HG02610 (cell line): ENCODE measurements around the gene SEPTIN12.
"Not testable (repeated sequence)": the region's sequence is repeated elsewhere in the genome, so short reads cannot be mapped to it uniquely, and the experiment has no call there.

ENCODE experiments used
- ATAC-seq: cut with Tn5 transposase; IDR thresholded peaks from one replicate; pipeline ENCODE4 v1.9.1; 2021; ENCODE audit warnings: mild to moderate bottlenecking, moderate library complexity; ENCODE audit not compliant: unreplicated experiment

The SEPTIN12 gene

DNA sequence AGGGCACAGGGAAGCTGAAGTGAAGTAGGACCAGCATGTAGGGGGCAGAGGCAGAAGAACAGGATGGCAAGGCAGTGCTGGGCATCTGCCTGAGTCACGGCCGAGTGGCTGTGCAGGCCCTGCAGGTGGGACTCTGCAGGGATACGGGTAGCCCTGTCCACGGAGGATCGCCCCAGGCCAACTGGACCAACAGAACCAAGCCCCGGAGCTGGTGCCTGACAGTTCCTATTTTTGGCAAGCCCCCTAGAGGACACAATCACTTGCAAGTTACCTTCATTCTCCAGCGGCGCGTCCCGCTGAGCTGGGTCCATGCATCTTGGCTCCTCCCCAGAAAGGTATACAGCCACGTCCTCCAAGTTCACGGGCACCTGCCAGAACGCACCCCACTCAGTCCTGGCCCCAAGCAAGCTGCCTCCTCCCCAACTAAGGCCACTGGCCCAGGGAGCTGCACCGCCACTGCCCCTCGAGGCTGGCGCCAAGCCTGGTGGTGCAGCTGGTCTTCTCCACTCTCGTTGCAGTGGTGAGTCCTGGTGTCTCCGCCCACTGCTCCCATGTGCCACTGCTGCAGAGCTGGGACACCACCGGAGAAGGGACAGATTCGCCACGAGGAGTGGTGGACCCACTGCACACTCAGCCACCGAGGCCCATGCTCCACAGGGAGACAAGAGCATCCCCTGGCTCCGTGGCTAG lies 27.8 kb downstream of the SEPTIN12 start:
- no peak for ATAC-seq

DNA sequence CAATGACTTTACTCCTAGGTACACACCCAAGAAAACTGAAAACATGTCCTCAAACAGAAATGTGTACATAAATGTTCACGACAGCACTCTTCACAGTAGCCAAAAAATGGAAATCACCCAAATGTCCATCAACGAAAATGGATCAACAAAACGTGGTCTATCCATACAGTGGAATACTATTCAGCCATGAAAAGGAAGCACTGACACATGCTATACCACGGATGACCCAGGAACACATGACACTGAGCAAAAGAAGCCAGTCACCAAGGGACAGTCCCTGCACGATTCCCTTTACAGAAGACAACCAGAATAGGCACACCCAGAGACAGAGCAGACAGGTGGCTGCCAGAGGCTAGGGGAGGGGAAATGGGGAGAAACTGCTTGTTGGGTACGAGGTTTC lies 32.5 kb downstream of the SEPTIN12 start:
- no peak for ATAC-seq

DNA sequence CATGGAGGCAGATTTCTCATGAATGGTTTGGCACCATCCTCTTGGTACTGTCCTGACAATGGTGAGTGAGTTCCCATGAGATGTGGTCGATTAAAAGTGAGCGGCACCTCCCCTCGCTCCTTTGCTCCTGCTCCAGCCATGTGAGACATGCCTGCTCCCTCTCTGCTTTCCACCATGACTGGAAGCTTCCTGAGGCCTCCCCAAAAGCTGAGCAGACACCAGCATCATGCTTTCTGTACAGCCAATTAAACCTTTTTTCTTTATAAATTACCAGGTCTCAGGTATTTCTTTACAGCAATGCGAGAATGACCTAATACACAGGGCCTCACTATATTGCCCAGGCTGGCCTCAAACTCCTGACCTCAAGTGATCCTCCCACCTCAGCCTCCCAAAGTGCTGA lies 33.3 kb downstream of the SEPTIN12 start:
- ATAC-seq = no peak

DNA sequence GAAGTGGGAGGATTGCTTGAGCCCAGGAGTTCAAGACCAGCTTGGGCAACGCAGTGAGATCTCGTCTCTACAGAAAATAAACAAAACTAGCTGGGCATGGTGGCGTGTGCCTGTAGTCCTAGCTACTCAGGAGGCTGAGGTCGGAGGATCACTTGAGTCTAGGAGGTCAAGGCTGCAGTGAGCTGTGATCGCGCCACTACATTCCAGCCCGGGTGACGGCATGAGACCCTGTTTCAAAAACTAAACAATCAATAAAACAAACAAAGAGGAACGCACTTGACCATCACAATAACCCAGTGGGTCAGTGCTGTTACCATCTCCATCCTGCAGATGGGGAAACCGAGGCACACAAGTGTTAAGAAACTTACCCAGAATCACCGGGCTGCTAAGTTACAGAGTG lies 34.9 kb downstream of the SEPTIN12 start:
- ATAC-seq = no peak

DNA sequence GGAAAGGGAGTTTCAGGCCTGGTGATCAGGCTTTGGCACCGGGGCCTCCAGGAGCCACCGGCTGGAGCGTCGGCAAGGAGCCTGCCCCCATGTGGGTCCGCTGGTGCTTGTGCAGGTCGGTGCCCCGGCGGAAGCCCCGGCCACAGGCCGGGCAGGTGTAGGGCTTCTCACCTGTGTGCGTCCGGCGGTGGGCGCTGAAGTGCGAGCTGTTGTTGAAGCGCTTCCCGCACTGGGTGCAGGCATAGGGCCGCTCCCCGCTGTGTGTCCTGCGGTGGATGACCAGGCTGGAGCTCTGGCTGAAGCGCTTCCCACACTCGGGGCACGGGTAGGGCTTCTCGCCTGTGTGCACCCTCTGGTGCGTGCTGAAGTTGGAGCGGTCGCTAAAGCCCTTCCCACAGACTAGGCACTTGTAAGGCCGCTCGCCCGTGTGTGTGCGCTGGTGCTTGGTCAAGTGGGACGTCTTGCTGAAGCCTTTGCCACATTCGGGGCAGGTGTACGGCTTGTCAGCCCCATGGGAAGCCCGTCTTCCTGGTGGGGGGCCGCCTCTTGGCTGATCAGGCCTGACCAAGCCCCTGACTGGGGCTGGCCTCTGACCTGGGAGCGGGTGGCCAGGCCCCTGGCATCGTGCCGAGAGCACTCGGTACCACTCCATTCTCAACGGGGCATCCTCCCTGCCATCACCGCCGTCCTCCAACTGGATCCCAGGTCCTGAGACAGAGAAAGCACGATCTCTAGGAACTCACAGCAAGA lies 35.6 kb downstream of the SEPTIN12 start:
- no peak for ATAC-seq

DNA sequence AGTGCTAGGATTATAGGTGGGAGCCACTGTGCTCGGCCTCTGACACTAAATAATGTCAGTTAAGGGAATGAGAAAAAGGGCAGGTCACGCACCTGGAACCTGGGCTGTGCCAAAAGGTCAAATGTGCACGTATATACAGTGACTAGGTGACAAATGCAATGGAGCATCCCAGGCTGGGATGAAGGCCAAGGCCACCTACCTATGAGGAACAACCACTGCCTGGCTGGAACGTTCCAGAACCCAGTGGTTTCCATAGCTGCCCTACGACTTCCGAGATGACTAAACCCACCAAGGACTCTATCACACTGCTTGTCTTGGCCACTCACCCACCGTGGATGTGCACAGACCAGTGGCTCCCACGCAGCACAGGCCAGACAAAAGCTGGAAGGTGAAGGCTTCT lies 37.2 kb downstream of the SEPTIN12 start:
- ATAC-seq = no peak

DNA sequence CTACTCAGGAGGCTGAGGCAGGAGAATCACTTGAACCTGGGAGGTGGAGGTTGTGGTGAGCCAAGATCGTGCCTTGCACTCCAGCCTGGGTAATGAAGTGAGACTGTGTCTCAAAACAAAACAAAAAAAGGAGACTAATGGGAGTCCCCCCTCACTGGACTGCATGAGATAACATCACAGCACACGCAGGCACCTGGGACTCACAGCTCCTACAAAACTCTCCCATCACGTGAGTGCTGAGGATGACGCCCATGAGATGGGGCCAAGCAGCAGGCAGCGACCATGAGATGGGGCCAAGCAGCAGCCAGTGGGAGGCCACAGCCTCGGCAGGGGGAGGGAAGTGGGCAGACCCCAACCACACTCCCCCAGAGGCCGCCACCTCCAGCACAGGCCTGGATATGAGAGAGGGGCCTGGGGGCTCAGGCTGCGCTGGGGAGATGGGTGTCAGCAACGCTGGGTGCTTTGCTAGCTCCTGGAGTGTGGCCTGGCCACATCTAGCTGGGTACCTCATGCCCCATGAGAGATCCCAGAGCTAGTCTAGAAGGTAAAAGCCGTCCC lies 38.4 kb downstream of the SEPTIN12 start:
- no peak for ATAC-seq

DNA sequence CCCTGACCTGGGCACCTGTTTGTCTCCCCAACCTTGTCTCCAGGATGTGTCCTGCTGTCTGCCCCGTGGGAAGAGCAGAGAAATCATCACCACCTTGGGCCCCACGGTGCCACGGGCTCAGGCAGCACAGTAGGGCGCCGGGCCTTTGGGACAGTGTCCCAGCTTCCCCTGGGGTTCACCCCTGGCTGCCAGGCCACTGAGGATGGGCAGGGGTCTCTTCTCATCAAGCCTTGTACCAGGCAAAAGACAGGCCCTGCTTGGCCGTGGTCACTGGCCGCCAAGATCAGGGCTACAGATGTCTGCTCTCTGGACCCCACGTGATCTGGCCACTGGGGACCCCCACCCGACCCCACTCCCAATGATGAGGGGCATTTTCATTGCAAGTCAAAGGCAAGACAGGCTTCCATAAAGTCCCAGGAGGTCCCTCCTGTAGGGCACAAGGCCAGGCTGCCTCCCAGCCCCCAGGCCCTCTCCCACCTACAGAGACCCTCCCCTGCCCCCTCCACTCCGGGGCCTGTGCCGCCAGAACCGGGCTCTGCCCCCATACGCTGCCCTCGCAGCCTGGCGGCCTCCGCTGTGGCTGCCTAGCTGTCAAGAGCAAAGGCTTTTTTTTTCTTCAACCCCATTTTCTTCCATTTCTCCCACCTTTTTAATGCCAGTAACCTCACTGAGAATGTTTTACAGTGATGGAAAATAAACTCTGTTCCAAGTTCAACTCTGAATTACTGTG lies 39.3 kb downstream of the SEPTIN12 start:
- no peak for ATAC-seq

DNA sequence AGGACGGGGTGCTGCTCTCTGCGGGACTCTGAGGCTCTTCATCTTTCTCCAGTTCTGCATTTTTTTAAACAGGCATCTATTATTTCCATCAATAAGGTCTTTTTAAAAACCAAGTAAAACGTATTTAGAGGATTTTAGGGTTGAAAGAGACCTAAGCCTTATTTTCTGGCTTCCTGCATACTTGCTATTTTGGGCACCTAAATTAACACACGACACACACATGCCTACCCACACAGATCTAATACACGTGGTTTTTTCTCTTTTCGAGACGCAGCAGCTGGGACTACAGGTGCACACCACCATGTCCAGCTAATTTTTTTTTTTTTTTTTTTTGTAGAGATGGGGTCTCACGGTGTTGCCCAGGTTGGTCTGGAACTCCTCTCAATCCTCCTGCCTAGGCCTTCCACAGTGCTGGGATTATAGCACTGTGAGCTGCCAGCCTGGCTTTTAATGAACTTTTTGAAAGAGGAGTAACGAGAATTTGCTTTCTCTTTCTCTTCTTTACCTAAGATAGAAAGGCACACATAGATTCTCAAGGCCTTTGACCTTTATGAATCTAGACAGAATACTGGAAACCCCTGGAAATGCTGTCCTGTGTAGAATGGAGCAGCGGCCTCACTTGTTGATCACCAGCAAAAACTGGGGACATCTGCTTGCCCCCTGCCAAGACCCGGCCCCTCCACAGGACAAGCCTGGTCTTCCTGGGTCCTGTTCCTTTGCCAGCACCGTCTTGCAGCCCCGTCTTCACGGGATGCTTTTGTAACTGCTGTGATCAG lies 40.1 kb downstream of the SEPTIN12 start:
- no peak for ATAC-seq

DNA sequence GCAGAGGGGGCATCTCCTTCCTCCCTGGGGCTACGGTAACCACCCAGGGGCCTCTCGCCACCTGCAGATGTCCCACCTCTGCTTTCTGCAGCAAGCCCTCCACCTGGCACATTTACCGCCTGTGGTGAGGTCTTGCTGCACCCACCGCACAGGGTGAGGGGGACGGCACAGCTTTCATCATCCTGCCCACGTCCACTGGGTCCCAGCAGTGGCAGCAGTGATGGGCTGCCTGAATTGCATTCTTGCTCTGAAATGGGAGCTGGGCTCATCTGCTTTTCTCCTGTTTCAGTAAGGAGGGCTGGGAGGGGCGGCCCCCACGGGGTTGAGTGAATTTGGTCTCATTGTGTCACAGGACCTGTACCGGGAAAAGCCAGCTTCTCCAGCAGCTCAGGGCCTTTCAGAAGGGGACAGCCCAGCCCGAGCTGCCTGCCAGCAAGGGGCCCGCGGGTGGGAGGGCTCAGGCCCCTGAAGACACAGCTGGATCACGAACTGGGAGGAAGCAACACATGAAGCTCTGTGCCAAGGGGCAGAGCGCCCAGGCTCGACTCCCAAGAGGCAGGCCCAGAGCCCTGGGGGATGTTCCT lies 41.1 kb downstream of the SEPTIN12 start:
- ATAC-seq = no peak

DNA sequence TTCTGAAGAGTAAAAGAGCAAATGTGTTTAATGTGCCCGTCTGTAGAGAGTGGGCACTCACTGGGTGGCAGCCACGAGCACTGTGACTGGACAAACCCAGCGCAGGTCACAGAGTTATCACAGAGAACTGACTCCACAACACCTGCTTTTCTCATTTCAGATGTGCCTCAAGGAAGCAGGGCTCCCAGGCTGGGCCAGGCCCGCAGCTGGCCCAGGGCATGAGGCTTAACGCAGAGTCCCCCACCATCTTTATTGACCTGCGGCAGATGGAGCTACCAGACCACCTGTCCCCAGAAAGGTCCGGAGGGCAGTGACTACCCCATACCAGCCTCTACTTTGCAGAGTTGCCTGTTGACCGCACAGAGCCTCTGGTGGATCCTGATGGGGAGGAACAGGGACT lies 41.9 kb downstream of the SEPTIN12 start:
- ATAC-seq = no peak

DNA sequence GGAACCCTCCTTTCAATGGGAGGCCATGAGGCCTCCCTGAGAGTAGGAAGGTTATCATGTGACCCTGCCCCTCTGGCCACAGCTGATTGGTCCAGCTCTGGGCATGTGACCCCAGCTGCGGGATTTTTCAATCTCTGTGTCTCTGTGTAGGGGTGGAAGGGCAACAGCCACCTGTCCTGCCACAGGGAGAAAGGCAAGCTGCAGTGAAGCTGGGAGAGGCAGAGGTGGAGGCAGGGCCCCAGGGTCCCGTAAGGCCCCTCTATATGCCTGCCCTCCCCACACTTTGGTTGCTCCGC lies 42.9 kb downstream of the SEPTIN12 start:
- ATAC-seq = no peak

DNA sequence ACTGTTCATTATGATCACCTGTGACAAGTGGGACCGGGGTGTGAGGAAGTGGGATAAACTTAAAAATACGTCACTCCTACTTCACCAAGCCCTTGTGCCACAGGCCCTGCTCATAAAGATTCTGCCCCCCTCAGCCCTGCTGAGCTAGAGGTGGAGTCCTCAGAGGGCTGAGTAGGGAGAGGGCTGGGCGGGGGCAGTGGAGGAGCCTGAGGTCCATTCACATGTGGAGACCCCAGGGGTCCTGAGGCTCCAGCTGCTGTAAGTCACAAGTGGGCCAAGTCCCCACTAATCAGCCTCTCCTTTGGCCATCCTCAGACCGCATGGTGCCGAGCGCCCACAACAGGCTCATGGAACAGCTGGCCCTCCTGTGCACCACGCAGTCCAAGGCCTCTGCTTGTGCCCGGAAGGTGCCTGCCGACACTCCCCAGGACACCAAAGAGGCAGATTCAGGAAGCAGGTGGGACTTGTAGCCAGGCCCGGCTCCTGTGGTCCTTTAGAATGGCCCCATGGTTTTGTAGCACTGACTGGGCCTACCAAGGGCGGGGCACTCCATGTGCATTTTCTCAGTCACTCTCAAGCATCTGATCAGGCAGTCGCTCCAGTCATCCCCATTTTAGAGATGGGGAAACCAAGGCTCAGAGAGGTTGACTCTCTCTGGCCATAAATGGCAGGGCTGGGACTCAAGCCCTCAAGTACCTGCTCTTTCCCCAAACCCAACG lies 43.4 kb downstream of the SEPTIN12 start:
- no peak for ATAC-seq

DNA sequence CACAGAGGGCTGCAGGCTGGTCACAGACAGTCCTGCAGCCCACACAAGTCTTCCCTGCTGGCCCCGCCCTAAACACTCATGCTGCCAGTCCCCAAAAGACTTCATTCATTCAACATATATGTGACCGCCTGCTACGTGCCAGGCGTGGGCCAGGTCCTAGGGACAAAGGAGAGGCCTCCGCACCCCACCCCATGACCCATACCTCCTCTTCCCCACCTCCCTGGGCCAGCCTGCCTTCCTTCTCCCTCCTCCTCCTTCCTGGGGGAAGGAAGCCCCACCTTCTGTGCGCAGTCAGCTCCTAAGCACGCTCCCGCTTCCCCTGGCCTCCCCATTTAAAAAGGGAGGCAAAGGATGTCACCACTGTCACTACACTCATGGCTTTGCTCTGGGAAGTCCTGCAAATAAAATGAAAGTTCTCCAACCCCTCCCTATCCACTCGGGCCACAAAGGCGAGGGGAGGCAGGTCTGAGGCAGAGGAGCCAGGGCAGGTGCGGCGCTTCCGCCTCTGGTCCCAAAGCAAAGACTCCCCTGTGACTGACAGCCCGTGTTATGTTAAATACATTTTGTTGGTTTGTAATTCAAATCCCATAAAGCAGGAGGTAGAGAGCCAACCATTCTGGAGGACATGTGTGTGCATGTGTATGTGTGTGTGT lies 44.8 kb downstream of the SEPTIN12 start:
- ATAC-seq = no peak

DNA sequence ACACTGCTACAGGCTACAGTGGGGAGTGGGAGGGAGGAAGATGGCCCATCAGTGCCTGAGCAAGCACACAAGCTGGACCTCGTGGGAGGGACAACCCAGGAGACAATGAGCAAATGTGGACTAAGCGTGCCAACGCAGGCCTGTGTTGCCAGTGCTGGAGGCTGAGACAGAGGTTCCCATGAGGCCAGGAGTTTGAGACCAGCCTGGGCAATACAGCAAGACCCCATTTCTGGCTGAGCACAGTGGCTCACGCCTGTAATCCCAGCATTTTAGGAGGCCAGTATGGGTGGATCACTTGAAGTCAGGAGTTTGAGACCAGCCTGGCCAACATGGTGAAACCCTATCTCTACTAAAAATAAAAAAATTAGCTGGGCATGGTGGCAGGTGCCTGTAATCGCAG lies 49.8 kb downstream of the SEPTIN12 start:
- not testable (repeated sequence) for ATAC-seq

DNA sequence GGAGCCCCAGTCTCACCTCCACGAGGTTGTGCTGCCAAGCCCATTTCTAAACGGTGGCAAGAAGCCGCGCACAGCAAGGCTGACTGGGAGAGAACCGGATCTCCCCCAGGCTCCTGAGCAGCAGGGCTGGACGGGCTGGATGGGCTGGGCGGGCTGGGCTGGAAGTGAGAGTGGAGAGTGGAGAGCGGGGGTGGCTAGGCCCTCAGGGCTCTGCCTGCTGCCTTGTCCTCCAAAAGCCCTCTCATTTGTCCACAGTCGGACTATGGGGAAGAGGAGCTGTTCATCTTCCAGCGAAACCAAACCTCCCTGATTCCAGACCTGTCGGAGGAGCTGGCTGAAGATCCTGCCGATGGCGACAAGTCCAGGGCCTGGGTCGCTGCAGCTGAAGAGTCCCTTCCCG lies 50.6 kb downstream of the SEPTIN12 start:
- no peak for ATAC-seq

DNA sequence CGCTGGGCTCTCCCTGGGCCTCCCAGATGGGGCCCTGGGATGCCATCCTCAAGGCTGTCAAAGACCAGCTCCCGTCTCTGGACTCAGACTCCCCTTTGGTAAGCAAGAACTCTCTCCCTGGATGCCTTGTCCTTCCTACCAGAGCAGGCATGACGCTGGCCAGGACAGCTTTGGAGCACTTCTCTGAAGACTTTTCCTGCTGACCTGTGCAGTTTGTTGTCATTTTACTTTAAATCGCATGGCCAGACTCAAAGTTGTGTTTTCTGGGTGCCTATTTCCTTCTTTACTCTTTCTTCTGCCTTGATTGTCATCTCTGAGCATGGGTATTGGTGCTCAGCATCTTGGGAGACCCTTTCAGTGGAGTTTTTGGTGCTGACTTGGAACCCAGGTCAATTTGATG lies 51.6 kb downstream of the SEPTIN12 start:
- no peak for ATAC-seq

DNA sequence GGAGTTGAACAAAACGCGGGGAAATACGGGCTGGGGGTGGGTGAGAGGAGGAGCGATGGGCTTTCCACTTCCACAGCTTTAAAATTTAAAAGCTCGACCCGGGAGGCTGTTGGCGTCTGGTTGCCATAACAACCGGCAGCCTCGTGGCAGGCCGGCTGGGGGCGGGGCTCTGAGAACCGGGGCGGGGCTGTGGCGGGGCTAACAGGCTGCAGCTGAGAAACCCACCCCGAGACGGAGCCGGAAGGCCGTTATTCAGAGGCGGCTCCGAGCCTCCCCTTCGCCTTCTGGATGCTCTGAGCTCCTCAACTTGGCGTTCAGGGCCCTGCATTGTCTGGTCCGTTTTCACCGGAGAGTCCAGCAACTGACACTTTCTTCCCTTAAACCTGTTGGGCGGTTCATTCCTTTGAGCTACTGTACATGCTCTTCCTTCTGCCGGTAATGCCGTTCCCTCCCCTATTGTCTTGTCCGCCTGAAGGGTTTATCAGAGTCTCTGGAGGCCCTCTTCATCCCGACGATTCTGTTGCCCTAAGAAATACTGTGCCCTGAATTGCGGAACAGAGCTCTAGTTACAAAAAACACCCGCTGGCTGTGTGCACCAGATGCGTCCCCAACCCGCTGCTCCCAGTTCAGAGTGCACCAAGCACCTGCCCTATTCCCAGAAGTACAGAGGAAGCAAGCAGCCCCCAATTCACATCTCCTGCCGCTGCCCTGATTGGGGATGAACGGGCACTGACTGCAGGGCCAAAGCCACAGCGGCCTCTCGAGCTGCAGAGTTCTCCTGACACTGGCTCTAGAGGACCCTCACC lies 53.2 kb downstream of the SEPTIN12 start:
- peak; percentile 58 for ATAC-seq
